K562 (cell line): ENCODE data around the gene HNRNPF. TPM values are rescaled to one million over a fixed set of nuclear protein-coding genes. Genes with fewer than 3 reads are reported as not detected.

Source experiments
- ATF1 ChIP-seq, 2 experiments: fragments of 450-650 bp in 1 of 2; IDR thresholded peaks; 2 replicates each; pipeline ENCODE4 v1.6.1; 2016; ENCODE audit warnings: missing compliant biosample characterization in 1 of 2, missing genetic modification characterization in 1 of 2
- BMI1 ChIP-seq: fragments of 150-350 bp; IDR thresholded peaks from 2 replicates; pipeline ENCODE4 v1.6.1; 2014; ENCODE audit warnings: low read length
- C11orf30 ChIP-seq: fragments of 450-650 bp; IDR thresholded peaks from 2 replicates; pipeline ENCODE4 v1.6.1; 2016; ENCODE audit warnings: low read depth, mild to moderate bottlenecking
- CBFA2T2 ChIP-seq: fragments of 450-650 bp; conservative IDR thresholded peaks from 2 replicates; pipeline ENCODE4 v1.6.1; 2017; ENCODE audit warnings: mild to moderate bottlenecking
- HMG20B ChIP-seq: fragments of 250-450 bp; sonication (Bioruptor Pico); IDR thresholded peaks from 2 replicates; pipeline ENCODE4 v1.5.0; 2021; ENCODE audit warnings: mild to moderate bottlenecking
- HNRNPL ChIP-seq: fragments of 200-400 bp; formaldehyde crosslinking; IDR thresholded peaks from 2 replicates; pipeline ENCODE4 v1.6.1; 2017; ENCODE audit warnings: low read depth, mild to moderate bottlenecking, low read length
- JUNB ChIP-seq: fragments of 450-650 bp; formaldehyde crosslinking; conservative IDR thresholded peaks from 2 replicates; pipeline ENCODE4 v1.4.0; 2020; ENCODE audit warnings: mild to moderate bottlenecking
- LEF1 ChIP-seq: fragments of 450-650 bp; IDR thresholded peaks from 2 replicates; pipeline ENCODE4 v1.6.1; 2016; ENCODE audit warnings: mild to moderate bottlenecking
- MCM5 ChIP-seq: fragments of 450-650 bp; IDR thresholded peaks from 2 replicates; pipeline ENCODE4 v1.6.1; 2016; ENCODE audit warnings: low read depth
- SNIP1 ChIP-seq: fragments of 450-650 bp; IDR thresholded peaks from 2 replicates; pipeline ENCODE4 v1.7.1; 2017; ENCODE audit warnings: low read depth, mild to moderate bottlenecking
- SNRNP70 ChIP-seq: fragments of 200-400 bp; formaldehyde crosslinking; optimal IDR thresholded peaks from 2 replicates; pipeline ENCODE3; 2017; ENCODE audit warnings: low read depth, low read length
- SREBF1 ChIP-seq: fragments of 150-350 bp; IDR thresholded peaks from 2 replicates; pipeline ENCODE4 v1.6.1; 2014; ENCODE audit warnings: antibody characterized with exemption, low read depth, low read length, borderline replicate concordance
- SRF ChIP-seq, 2 experiments: fragments of 250-450, 450-650 bp in 1 of 2; sonication (Bioruptor Pico) in 1 of 2; sonication (generic) in 1 of 2; formaldehyde crosslinking; IDR thresholded peaks; 2 replicates each; pipeline versions ENCODE4 v1.5.0 to v1.5.1; 2020 to 2022; ENCODE audit warnings: mild to moderate bottlenecking in 1 of 2, missing genetic modification reagents in 1 of 2
- ZNF253 ChIP-seq: fragments of 250-450 bp; sonication (Bioruptor Pico); conservative IDR thresholded peaks from 2 replicates; pipeline ENCODE4 v1.6.1; 2021; ENCODE audit warnings: mild to moderate bottlenecking
- ZNF584 ChIP-seq: fragments of 200-800 bp; sonication (Bioruptor generic); IDR thresholded peaks from 2 replicates; pipeline ENCODE4 v1.6.1; 2016; ENCODE audit warnings: low read depth, mild to moderate bottlenecking, missing genetic modification characterization, missing compliant biosample characterization
- ZNF764 ChIP-seq: fragments of 250-450 bp; sonication (Bioruptor Pico); IDR thresholded peaks from 2 replicates; pipeline ENCODE4 v1.4.0; 2020; ENCODE audit warnings: low read depth, mild to moderate bottlenecking, moderate library complexity
- ZSCAN29 ChIP-seq: fragments of 450-650 bp; IDR thresholded peaks from 2 replicates; pipeline ENCODE4 v1.6.1; 2017
- ZSCAN32 ChIP-seq: fragments of 450-650 bp; formaldehyde crosslinking; IDR thresholded peaks from 2 replicates; pipeline ENCODE4 v1.4.0; 2020; ENCODE audit warnings: mild to moderate bottlenecking, moderate library complexity
- polyA plus RNA-seq, 8 experiments: library from polyadenylated mRNA; depleted of rRNA in 4 of 8; stranded (reverse) in 5 of 8; unstranded in 3 of 8; fragments of >200 nt; fragmentation: Nextera tagmentation in 2 of 8; fragmentation: Illumina TruSeq in 1 of 8; extraction: Ambion mirVana in 2 of 8; extraction: Trizol in 1 of 8; gene quantifications; 2 replicates each; pipeline versions ENCODE4 v1.2.1 to v1.2.3, GENCODE V29; 2011 to 2014; ENCODE audit warnings: inconsistent platforms in 1 of 8, missing spikeins in 1 of 8
- total RNA-seq, 7 experiments: library from RNA; depleted of rRNA in 6 of 7; stranded (reverse); fragments of >200 nt in 6 of 7; fragmentation: Illumina TruSeq in 2 of 7; extraction: Trizol in 2 of 7; gene quantifications; 2 replicates each; pipeline versions ENCODE4 v1.2.1 to v1.2.3, GENCODE V29; 2011 to 2021; ENCODE audit warnings: low replicate concordance in 1 of 7
- TF ChIP-seq, protein P1 (sequence below): fragments of 200-800 bp; sonication (Bioruptor generic); IDR thresholded peaks from 2 replicates; pipeline ENCODE4 v1.6.1; 2016; ENCODE audit warnings: missing genetic modification characterization, missing compliant biosample characterization
- TF ChIP-seq, protein P2 (sequence below): sonication (generic); formaldehyde crosslinking; IDR thresholded peaks from 2 replicates; pipeline ENCODE4 v1.8.1; 2022; ENCODE audit warnings: missing genetic modification reagents
- TF ChIP-seq, protein P3 (sequence below): fragments of 450-650 bp; IDR thresholded peaks from 2 replicates; pipeline ENCODE4 v1.6.1; 2016; ENCODE audit warnings: missing biosample characterization, missing genetic modification characterization

The HNRNPF gene
- total and polyA plus RNA-seq, 9 of the 15 experiments (the other 6 are each of a cell fraction or from before 2014, with no cell fraction given): 192 to 489 (median 416) TPM

DNA sequence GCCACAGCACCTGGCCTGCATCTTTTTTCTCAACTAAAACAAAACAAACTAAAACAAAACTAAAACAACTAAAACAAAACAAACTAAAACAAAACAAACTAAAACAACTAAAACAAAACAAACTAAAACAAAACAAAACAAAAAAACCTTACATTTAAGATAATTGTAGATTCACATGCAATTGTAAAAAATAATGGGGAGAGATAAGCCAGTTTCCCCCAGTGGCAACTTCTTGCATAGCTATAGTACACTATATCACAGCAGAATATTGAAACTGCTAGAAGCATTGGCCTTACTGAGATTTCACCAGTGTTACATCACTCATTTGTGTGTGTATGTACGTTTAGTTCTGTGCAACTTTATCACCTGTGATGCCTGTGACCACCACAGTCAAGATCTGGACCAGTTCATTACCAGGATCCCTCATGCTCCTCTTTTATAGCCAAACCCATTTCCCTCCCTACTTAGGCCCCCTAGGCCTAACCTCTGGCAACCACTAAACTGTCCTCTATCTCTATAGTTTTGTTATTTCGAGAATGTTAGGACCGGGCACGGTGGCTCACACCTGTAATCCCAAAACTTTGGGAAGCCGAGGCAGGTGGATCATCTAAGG, 28.3 kb downstream of the HNRNPF start (continued):
- TF ChIP-seq CBFA2T2 (no peak), ZSCAN32 (CRISPR knock-in tag) (peak; percentile 79), MCM5 (no peak), SNRNP70 (no peak), LEF1 (peak; percentile 73; the same call in 1 of the 2 replicates), ZSCAN29 (no peak), C11orf30 (peak; percentile 16; the same call in 1 of the 2 replicates), JUNB (CRISPR knock-in tag) (no peak), ZNF764 (CRISPR knock-in tag) (no peak), HNRNPL (no peak), BMI1 (no peak), ATF1 (CRISPR knock-in tag; IDR thresholded peaks at IDR 0.05) (no peak), ATF1 (tag; IDR thresholded peaks at IDR 0.05) (peak; percentile 45; the same call in 1 of the 2 replicates), ZNF253 (CRISPR knock-in tag) (no peak), SREBF1 (no peak), SRF (CRISPR knock-in tag; IDR thresholded peaks at IDR 0.05) (no peak), ZNF584 (CRISPR knock-in tag) (peak; percentile 94; the same call in 1 of the 2 replicates), HMG20B (CRISPR knock-in tag) (no peak), SNIP1 (no peak; the same call in 1 of the 2 replicates)
- TF ChIP-seq, protein P1, sequence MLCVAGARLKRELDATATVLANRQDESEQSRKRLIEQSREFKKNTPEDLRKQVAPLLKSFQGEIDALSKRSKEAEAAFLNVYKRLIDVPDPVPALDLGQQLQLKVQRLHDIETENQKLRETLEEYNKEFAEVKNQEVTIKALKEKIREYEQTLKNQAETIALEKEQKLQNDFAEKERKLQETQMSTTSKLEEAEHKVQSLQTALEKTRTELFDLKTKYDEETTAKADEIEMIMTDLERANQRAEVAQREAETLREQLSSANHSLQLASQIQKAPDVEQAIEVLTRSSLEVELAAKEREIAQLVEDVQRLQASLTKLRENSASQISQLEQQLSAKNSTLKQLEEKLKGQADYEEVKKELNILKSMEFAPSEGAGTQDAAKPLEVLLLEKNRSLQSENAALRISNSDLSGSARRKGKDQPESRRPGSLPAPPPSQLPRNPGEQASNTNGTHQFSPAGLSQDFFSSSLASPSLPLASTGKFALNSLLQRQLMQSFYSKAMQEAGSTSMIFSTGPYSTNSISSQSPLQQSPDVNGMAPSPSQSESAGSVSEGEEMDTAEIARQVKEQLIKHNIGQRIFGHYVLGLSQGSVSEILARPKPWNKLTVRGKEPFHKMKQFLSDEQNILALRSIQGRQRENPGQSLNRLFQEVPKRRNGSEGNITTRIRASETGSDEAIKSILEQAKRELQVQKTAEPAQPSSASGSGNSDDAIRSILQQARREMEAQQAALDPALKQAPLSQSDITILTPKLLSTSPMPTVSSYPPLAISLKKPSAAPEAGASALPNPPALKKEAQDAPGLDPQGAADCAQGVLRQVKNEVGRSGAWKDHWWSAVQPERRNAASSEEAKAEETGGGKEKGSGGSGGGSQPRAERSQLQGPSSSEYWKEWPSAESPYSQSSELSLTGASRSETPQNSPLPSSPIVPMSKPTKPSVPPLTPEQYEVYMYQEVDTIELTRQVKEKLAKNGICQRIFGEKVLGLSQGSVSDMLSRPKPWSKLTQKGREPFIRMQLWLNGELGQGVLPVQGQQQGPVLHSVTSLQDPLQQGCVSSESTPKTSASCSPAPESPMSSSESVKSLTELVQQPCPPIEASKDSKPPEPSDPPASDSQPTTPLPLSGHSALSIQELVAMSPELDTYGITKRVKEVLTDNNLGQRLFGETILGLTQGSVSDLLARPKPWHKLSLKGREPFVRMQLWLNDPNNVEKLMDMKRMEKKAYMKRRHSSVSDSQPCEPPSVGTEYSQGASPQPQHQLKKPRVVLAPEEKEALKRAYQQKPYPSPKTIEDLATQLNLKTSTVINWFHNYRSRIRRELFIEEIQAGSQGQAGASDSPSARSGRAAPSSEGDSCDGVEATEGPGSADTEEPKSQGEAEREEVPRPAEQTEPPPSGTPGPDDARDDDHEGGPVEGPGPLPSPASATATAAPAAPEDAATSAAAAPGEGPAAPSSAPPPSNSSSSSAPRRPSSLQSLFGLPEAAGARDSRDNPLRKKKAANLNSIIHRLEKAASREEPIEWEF (CRISPR knock-in tag): no peak
- TF ChIP-seq, protein P2, sequence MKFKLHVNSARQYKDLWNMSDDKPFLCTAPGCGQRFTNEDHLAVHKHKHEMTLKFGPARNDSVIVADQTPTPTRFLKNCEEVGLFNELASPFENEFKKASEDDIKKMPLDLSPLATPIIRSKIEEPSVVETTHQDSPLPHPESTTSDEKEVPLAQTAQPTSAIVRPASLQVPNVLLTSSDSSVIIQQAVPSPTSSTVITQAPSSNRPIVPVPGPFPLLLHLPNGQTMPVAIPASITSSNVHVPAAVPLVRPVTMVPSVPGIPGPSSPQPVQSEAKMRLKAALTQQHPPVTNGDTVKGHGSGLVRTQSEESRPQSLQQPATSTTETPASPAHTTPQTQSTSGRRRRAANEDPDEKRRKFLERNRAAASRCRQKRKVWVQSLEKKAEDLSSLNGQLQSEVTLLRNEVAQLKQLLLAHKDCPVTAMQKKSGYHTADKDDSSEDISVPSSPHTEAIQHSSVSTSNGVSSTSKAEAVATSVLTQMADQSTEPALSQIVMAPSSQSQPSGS (CRISPR knock-in tag): no peak
- TF ChIP-seq, protein P3, sequence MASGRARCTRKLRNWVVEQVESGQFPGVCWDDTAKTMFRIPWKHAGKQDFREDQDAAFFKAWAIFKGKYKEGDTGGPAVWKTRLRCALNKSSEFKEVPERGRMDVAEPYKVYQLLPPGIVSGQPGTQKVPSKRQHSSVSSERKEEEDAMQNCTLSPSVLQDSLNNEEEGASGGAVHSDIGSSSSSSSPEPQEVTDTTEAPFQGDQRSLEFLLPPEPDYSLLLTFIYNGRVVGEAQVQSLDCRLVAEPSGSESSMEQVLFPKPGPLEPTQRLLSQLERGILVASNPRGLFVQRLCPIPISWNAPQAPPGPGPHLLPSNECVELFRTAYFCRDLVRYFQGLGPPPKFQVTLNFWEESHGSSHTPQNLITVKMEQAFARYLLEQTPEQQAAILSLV: peak; percentile 80
